Activated naive CD8-positive, alpha-beta T cell treated with anti-CD3 and anti-CD28 coated beads, Interleukin-2, amount 50 U/mL, for 24 hours (primary cell): Measurements from ENCODE around the gene CKAP5.
A peak's percentile ranks its signal among the peaks of the same experiment; 100 is the strongest.

Experiments
- ATAC-seq: fragments of 150-1000 bp; cut with Tn5 transposase; one replicate; pipeline ENCODE4 v1.10.0; 2021
- DNase-seq: peaks from one replicate; pipeline ENCODE4 v3.0.0; 2021
- H3K27ac Mint-ChIP-seq: one replicate; pipeline ENCODE4 v1.8.0; 2021; ENCODE audit warnings: mild to moderate bottlenecking, mixed read lengths
- H3K27me3 Mint-ChIP-seq: one replicate; pipeline ENCODE4 v1.8.0; 2021; ENCODE audit warnings: mixed read lengths
- H3K36me3 Mint-ChIP-seq: one replicate; pipeline ENCODE4 v1.8.0; 2021; ENCODE audit warnings: low read depth, mixed read lengths
- H3K4me1 Mint-ChIP-seq: one replicate; pipeline ENCODE4 v1.8.0; 2021; ENCODE audit warnings: mixed read lengths
- H3K4me3 Mint-ChIP-seq: one replicate; pipeline ENCODE4 v1.8.0; 2021; ENCODE audit warnings: mild to moderate bottlenecking, moderate library complexity, mixed read lengths
- H3K9me3 Mint-ChIP-seq: one replicate; pipeline ENCODE4 v1.8.0; 2021; ENCODE audit warnings: mixed read lengths

Gene CKAP5

GRCh38 chr11:46845740-46846509, at the start of gene CKAP5:
Gene CKAP5 (minus strand): TSS chr11:46846280. CDS start chr11:46821231, 25,049 bp downstream.
- Mint-ChIP-seq H3K36me3 (peaks cover 20% of the 10 kb centered on the region), H3K9me3 (no peaks in the 10 kb centered on the region), H3K27me3 (no peaks in the 10 kb centered on the region), H3K4me1 (peaks cover 37% of the 10 kb centered on the region), H3K4me3 (peak within 1 kb of the TSS; percentile 90), H3K27ac (peak within 1 kb of the TSS; percentile 91)
- ATAC-seq: peak; percentile 94
- peak; percentile 89 for DNase-seq

- no peak overlapping the region for H3K4me3 Mint-ChIP-seq
- no peaks in the 10 kb centered on the region for H3K27me3 Mint-ChIP-seq
- no peaks in the 10 kb centered on the region for H3K9me3 Mint-ChIP-seq
- DNase-seq: no peak
- H3K27ac Mint-ChIP-seq: no peak overlapping the region
- no peaks in the 10 kb centered on the region for H3K4me1 Mint-ChIP-seq
- ATAC-seq: no peak
- no peaks in the 10 kb centered on the region for H3K36me3 Mint-ChIP-seq
Measured at GRCh38 chr11:46895821-46896220, 49.7 kb upstream of the CKAP5 start.

- no peak overlapping the region for H3K4me3 Mint-ChIP-seq
- no peaks in the 10 kb centered on the region for H3K27me3 Mint-ChIP-seq
- ATAC-seq (no peak), DNase-seq (no peak)
- no peaks in the 10 kb centered on the region for H3K4me1 Mint-ChIP-seq
- H3K9me3 Mint-ChIP-seq: no peaks in the 10 kb centered on the region
- no peak overlapping the region for H3K27ac Mint-ChIP-seq
- H3K36me3 Mint-ChIP-seq: no peaks in the 10 kb centered on the region
Measured at GRCh38 chr11:46894961-46895360, 48.9 kb upstream of the CKAP5 start.

- no peak for ATAC-seq
- no peak for DNase-seq
- H3K27ac Mint-ChIP-seq: no peak overlapping the region
- H3K36me3 Mint-ChIP-seq: no peaks in the 10 kb centered on the region
- no peaks in the 10 kb centered on the region for H3K27me3 Mint-ChIP-seq
- no peaks in the 10 kb centered on the region for H3K9me3 Mint-ChIP-seq
- H3K4me1 Mint-ChIP-seq: no peaks in the 10 kb centered on the region
- no peak overlapping the region for H3K4me3 Mint-ChIP-seq
Measured at GRCh38 chr11:46894506-46894905, 48.4 kb upstream of the CKAP5 start.

GRCh38 chr11:46892838-46893237, 46.8 kb upstream of the CKAP5 start:
- no peak overlapping the region for H3K4me3 Mint-ChIP-seq
- no peak overlapping the region for H3K27ac Mint-ChIP-seq
- no peaks in the 10 kb centered on the region for H3K27me3 Mint-ChIP-seq
- no peak for DNase-seq
- no peaks in the 10 kb centered on the region for H3K9me3 Mint-ChIP-seq
- no peak for ATAC-seq
- no peaks in the 10 kb centered on the region for H3K4me1 Mint-ChIP-seq
- H3K36me3 Mint-ChIP-seq: no peaks in the 10 kb centered on the region

GRCh38 chr11:46892109-46892508, 46.0 kb upstream of the CKAP5 start:
- no peaks in the 10 kb centered on the region for H3K4me1 Mint-ChIP-seq
- no peak for ATAC-seq

GRCh38 chr11:46890665-46891064, 44.6 kb upstream of the CKAP5 start:
- H3K36me3 Mint-ChIP-seq: no peaks in the 10 kb centered on the region
- ATAC-seq: no peak
- H3K4me1 Mint-ChIP-seq: no peaks in the 10 kb centered on the region
- DNase-seq: no peak
- no peaks in the 10 kb centered on the region for H3K27me3 Mint-ChIP-seq
- H3K4me3 Mint-ChIP-seq: no peak overlapping the region
- H3K27ac Mint-ChIP-seq: no peak overlapping the region
- no peaks in the 10 kb centered on the region for H3K9me3 Mint-ChIP-seq

More at GRCh38 chr11:46892109-46892508, 46.0 kb upstream of the CKAP5 start:
- Mint-ChIP-seq H3K27me3 (no peaks in the 10 kb centered on the region), H3K4me3 (no peak overlapping the region), H3K36me3 (no peaks in the 10 kb centered on the region), H3K27ac (no peak overlapping the region), H3K9me3 (no peaks in the 10 kb centered on the region)
- DNase-seq: no peak

GRCh38 chr11:46889689-46890475, 43.8 kb upstream of the CKAP5 start:
- Mint-ChIP-seq H3K4me1 (no peaks in the 10 kb centered on the region), H3K9me3 (no peaks in the 10 kb centered on the region), H3K27me3 (no peaks in the 10 kb centered on the region), H3K36me3 (no peaks in the 10 kb centered on the region), H3K4me3 (no peak overlapping the region), H3K27ac (no peak overlapping the region)
- ATAC-seq (peak; percentile 72), DNase-seq (peak; percentile 78)

- ATAC-seq (no peak), DNase-seq (no peak)
- Mint-ChIP-seq H3K9me3 (no peaks in the 10 kb centered on the region), H3K27ac (no peak overlapping the region), H3K4me1 (no peaks in the 10 kb centered on the region), H3K36me3 (no peaks in the 10 kb centered on the region), H3K27me3 (no peaks in the 10 kb centered on the region), H3K4me3 (no peak overlapping the region)
Measured at GRCh38 chr11:46889251-46889650, 43.2 kb upstream of the CKAP5 start.

- H3K9me3 Mint-ChIP-seq: no peaks in the 10 kb centered on the region
- H3K27ac Mint-ChIP-seq: no peak overlapping the region
- ATAC-seq (no peak), DNase-seq (no peak)
- no peaks in the 10 kb centered on the region for H3K36me3 Mint-ChIP-seq
- H3K4me1 Mint-ChIP-seq: no peaks in the 10 kb centered on the region
- no peak overlapping the region for H3K4me3 Mint-ChIP-seq
- peaks cover 4% of the 10 kb centered on the region for H3K27me3 Mint-ChIP-seq
Measured at GRCh38 chr11:46888636-46889035, 42.6 kb upstream of the CKAP5 start.

GRCh38 chr11:46886211-46886610, 40.1 kb upstream of the CKAP5 start:
- H3K27me3 Mint-ChIP-seq: peaks cover 5% of the 10 kb centered on the region
- no peaks in the 10 kb centered on the region for H3K4me1 Mint-ChIP-seq
- H3K4me3 Mint-ChIP-seq: no peak overlapping the region
- no peaks in the 10 kb centered on the region for H3K9me3 Mint-ChIP-seq
- no peak for ATAC-seq
- no peak overlapping the region for H3K27ac Mint-ChIP-seq
- no peaks in the 10 kb centered on the region for H3K36me3 Mint-ChIP-seq
- no peak for DNase-seq

- Mint-ChIP-seq H3K9me3 (no peaks in the 10 kb centered on the region), H3K27ac (no peak overlapping the region), H3K27me3 (peaks cover 5% of the 10 kb centered on the region), H3K36me3 (no peaks in the 10 kb centered on the region), H3K4me3 (no peak overlapping the region), H3K4me1 (no peaks in the 10 kb centered on the region)
- ATAC-seq: no peak
- DNase-seq: no peak
Measured at GRCh38 chr11:46879056-46879585, 33.0 kb upstream of the CKAP5 start.

GRCh38 chr11:46877580-46877979, 31.5 kb upstream of the CKAP5 start:
- H3K36me3 Mint-ChIP-seq: no peaks in the 10 kb centered on the region
- no peaks in the 10 kb centered on the region for H3K27me3 Mint-ChIP-seq
- H3K4me3 Mint-ChIP-seq: no peak overlapping the region
- H3K27ac Mint-ChIP-seq: no peak overlapping the region
- DNase-seq: no peak
- H3K4me1 Mint-ChIP-seq: no peaks in the 10 kb centered on the region
- no peak for ATAC-seq
- H3K9me3 Mint-ChIP-seq: no peaks in the 10 kb centered on the region

- Mint-ChIP-seq H3K4me3 (no peak overlapping the region), H3K27me3 (no peaks in the 10 kb centered on the region), H3K9me3 (no peaks in the 10 kb centered on the region), H3K36me3 (no peaks in the 10 kb centered on the region), H3K27ac (no peak overlapping the region), H3K4me1 (no peaks in the 10 kb centered on the region)
- no peak for DNase-seq
- no peak for ATAC-seq
Measured at GRCh38 chr11:46876471-46876870, 30.4 kb upstream of the CKAP5 start.

GRCh38 chr11:46874586-46874985, 28.5 kb upstream of the CKAP5 start:
- Mint-ChIP-seq H3K27me3 (peaks cover 2% of the 10 kb centered on the region), H3K36me3 (no peaks in the 10 kb centered on the region), H3K4me3 (no peak overlapping the region), H3K27ac (no peak overlapping the region), H3K9me3 (no peaks in the 10 kb centered on the region), H3K4me1 (no peaks in the 10 kb centered on the region)
- DNase-seq: no peak
- ATAC-seq: no peak
